Omental fat pad (tissue), 4 donors: ENCODE results near the gene DGLUCY. TPM values are rescaled to one million over a fixed set of nuclear protein-coding genes. Genes with fewer than 3 reads are reported as not detected.

ENCODE experiments used
- ATAC-seq: fragments of 150-250 bp; one replicate; pipeline ENCODE4 v1.9.1; 2016; ENCODE audit warnings: mild to moderate bottlenecking, moderate library complexity; ENCODE audit not compliant: low FRiP score
- DNase-seq: peaks from one replicate; pipeline ENCODE4 v3.0.0-alpha.2; 2019; ENCODE audit warnings: low spot score
- CTCF ChIP-seq, 3 donors: fragments of 450-650 bp; IDR thresholded peaks; one replicate each; pipeline ENCODE4 v1.5.1; 2016 to 2017; ENCODE audit warnings: antibody characterized with exemption in 3 of 3, mild to moderate bottlenecking in 3 of 3, moderate library complexity in 2 of 3
- total RNA-seq, 4 donors: library from RNA; depleted of rRNA; stranded (reverse); fragments of >200 nt; gene quantifications; one replicate each; pipeline ENCODE4 v1.1.0, GENCODE V29; 2016

The DGLUCY gene
- total RNA-seq, 4 donors from 2014 or later = 27.5 to 93.2 (median 39.3) TPM

GRCh38 chr14:91126761-91127160 is 12.9 kb downstream of the DGLUCY start:
- no peak for ATAC-seq
- DNase-seq = no peak
- TF ChIP-seq CTCF (IDR thresholded peaks at IDR 0.05) = no peak

GRCh38 chr14:91127401-91127801 is 13.5 kb downstream of the DGLUCY start:
- DNase-seq (no peak), ATAC-seq (no peak)
- no peak for TF ChIP-seq CTCF (IDR thresholded peaks at IDR 0.05)

- TF ChIP-seq CTCF (IDR thresholded peaks at IDR 0.05) = no peak
- DNase-seq (no peak), ATAC-seq (no peak)
Measured at GRCh38 chr14:91127924-91128323, 14.1 kb downstream of the DGLUCY start.

GRCh38 chr14:91128699-91129098 is 14.8 kb downstream of the DGLUCY start:
- ATAC-seq (no peak), DNase-seq (no peak)
- no peak for TF ChIP-seq CTCF (IDR thresholded peaks at IDR 0.05)

GRCh38 chr14:91129261-91129660 is 15.4 kb downstream of the DGLUCY start:
- DNase-seq = no peak
- no peak for TF ChIP-seq CTCF (IDR thresholded peaks at IDR 0.05)
- ATAC-seq = no peak

GRCh38 chr14:91135039-91135438 is 21.2 kb downstream of the DGLUCY start:
- ATAC-seq (no peak), DNase-seq (no peak)
- no peak for TF ChIP-seq CTCF (IDR thresholded peaks at IDR 0.05)

- peak; percentile 37 for ATAC-seq
- TF ChIP-seq CTCF (IDR thresholded peaks at IDR 0.05) = no peak
Measured at GRCh38 chr14:91138511-91139359, 24.9 kb downstream of the DGLUCY start.

More at GRCh38 chr14:91138511-91139359, 24.9 kb downstream of the DGLUCY start:
- no peak for DNase-seq
